Renal cortical epithelial cell (primary cell): ENCODE measurements around the gene PAM. TPM values are rescaled to one million over a fixed set of nuclear protein-coding genes. Genes with fewer than 3 reads are reported as not detected.

ENCODE experiments used
- DNase-seq: peaks from one replicate; pipeline ENCODE4 v3.0.0-alpha.2; 2011; ENCODE audit warnings: low read depth
- total RNA-seq: library from RNA; depleted of rRNA; stranded (reverse); fragments of >200 nt; gene quantifications from 2 replicates; pipeline ENCODE4 v1.2.3, GENCODE V29; 2014

The PAM gene
- total RNA-seq, 1 donor from 2014 or later: 963 TPM

DNA sequence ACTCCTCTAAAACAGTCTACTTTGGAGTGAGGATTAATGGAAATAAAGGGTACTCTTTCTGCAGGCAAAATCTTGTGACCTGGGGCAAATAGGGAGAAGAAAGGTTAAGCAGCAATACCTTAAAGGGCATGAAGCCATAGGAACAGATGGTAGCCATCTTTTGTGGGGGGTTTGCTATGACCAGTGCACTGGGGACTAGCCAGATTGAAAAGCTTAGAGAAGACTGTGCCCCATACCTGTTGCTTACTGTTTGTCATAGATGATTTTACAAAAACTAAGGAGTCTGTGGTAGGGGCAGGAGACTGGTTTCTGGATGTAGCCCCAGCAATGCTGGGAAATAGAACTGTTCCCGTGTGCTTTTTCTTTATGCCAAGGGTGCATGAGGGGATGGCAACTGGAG lies 58.6 kb downstream of the PAM start:
- DNase-seq: no peak

DNA sequence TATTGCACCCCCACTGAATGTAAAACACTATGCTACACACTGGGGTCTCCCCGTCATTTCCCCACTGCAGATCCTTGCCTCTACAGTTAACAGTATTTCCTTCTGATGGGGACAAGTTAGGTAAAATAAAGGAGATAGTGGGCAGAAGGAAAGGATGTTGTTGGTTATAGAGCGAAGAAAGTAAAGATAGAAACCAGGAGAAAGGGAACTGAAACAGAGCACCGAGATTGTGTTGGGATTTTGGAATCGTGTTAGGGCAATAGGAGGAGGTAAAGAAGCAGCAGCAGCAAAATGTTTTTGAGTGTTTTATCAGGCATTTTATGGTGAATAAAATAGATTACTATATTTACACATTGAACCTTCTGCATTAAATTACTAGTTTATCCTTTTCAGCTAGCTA lies 60.0 kb downstream of the PAM start:
- no peak for DNase-seq

DNA sequence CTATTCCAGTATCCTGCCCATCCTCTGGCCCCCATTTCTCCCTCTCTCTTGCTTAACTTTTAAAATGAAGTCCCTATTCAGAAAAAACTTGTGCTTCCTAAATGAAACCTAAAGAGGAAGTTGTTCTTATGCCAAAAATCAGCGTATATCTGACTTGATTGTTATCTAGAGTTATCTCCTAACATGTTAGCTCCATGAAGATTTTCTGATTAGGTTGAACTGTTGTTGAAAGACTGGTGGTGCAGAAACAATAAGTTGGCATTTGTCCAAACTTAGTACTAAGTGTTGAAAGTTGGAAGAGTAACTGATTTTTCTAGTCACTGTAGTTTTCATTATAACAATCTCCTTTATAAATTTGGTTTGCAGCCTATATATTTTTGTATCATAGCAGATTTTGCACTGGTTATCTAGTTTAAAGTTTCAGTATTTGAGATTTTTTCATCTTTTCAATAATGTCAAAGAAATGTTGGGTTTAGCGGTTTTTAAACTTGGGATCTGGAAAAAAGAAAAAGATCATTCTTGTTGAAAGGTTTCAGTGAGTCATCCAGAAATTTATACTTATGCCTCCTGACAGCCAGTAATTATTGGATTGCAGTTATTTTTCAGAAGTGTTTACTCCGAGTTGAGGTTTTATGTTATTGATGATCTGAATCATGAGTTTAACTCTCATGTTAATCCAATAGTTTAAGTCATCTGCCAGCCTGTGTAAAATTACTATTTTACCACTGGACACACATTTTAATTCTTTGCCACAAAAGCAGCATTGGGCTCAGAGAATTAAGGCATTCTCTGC lies 60.6 kb downstream of the PAM start:
- peak; percentile 60 for DNase-seq

DNA sequence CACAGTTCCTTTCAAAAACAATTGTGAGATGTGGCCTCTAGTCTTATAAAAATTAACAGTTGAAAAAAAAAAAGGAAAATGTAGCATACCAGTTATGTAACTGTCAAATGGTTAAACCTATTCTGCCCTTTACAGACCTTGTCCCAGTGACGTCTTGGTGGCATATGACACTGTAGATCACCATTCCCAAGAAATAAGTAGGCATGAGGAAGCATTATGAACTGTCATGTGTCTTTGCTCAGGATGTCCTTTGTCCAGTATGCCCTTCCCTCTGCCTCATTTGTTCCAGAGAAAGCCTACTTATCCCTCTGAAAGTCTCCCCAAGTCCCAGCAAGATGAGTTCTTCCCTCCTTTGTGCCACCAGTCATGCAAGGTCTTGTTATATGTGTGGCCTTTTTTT lies 63.2 kb downstream of the PAM start:
- no peak for DNase-seq

DNA sequence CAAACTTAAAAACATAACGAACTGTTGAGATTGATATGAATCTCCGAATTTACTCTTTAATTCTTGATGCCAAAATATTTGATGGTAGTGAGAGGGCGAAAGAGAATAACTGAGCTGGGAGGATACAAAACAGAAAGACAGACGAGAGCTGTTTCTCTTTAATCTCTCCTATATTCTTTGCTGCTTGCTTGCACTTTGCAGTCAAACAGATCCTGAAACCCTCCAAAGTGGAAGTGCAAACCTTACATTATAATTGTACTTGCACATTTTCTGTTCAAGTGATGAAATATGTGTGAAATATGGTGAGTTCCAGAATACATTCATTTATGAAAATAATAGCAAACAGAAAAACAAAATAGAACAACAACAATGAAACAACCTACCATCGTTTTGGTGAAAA lies 63.8 kb downstream of the PAM start:
- no peak for DNase-seq

DNA sequence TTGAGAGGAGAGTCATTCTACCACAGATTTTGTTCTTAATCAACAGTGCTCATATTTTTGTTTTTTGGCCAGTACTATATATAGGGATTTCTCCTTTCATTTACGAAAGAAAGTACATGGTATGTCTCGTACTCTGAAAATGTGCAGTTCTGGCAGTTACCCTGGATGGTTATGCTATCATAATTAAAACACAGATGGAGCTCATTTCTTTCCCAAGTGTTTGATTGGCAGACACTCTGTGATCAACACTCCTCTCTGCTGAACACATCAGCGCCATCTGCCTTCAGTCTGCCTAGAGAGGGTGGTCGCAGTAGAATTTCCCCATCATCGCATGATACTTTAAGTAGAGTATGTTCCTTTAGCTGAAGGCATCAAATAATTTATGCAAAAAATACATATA lies 64.5 kb downstream of the PAM start:
- no peak for DNase-seq

DNA sequence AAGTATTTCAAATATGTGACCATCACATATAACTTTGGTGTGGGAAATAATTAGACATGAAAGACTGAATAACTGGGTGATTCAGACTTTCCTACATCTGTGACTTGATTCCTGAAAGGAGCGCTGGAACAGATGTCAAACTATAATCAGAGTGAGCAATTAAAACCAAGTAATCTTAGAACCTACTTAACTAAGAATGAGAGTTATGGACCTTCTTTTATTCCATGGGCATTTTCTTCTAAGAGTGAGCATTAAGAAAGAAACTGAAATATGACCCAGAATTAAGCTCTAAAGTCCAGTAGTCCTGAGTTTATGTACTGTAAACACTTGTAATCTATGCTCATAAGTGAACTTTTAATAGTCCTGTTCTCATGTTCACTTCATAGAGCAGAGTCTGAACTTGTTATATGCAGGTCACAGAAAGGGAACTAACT lies 68.4 kb downstream of the PAM start:
- peak; percentile 96 for DNase-seq

DNA sequence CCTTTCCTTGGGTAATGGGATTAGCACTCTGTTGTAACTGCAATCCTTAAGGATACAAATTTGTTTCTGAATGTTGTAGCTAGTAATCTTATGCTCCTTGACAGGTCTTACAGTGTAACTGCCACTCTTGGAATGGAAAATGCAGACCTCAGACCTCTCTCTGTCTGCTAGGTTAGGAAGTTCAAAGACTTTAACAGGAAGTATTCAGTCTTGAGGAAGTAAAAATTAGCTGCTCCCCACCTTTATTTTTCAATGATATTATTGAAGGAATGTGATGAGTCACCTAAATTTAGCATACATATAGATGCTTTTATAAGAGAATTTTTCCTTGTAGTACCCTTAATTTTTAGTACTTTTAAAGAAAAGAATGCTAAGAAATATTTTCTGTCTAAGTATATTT lies 71.5 kb downstream of the PAM start:
- DNase-seq: peak; percentile 19

DNA sequence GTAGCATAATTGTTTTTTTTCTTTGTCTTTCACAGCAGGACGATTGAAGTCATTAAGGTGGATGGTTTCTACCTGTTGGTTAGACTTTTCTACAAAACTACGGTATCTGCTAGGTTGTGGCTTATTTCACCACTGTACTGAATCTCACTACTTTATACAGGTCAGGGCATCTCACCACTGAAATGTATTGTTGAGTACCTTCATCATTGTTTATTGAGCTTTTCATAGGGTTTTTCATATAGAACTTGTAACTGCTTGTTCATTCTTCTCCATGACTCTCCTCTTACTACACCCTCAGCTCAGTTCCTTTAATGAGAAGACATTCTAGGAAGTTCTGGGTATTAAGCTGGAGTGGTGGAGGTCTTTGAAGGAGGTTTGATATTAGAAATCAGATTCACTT lies 75.1 kb downstream of the PAM start:
- no peak for DNase-seq

DNA sequence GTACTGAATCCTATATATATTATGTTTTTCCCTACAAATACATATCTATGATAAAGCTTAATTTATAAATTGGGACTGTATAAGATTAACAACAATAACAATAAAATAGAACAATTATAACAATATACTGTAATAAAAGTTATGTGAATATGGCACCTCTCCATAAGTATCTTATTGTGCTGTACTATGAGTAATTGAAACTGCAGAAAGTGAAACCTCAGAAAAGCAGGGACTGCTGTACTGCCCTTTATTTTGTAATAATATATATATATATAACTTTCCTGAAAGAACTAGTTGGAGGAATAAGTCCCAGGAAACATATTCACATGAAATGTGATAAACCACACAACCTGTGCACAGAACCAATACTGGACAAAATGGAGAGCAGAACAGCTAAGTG lies 77.3 kb downstream of the PAM start:
- DNase-seq: no peak

DNA sequence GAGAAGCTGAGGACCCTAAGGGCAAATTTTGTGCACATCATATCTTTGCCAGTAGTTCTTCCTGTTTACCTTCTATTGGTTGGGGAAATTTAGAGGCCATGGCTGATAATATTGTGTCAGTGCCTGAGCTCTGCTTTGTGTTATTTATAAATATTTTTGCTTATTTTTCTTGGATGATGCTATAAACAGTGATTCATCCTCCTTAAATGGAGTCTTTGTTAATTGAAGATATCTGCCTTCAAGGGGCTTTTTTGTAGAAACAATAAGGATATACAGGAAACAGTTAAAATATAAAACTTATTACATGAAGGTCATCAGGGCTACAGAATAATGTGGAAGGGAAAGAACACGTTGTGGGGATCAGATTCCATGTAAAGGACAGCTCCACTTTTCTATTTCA lies 78.0 kb downstream of the PAM start:
- no peak for DNase-seq

DNA sequence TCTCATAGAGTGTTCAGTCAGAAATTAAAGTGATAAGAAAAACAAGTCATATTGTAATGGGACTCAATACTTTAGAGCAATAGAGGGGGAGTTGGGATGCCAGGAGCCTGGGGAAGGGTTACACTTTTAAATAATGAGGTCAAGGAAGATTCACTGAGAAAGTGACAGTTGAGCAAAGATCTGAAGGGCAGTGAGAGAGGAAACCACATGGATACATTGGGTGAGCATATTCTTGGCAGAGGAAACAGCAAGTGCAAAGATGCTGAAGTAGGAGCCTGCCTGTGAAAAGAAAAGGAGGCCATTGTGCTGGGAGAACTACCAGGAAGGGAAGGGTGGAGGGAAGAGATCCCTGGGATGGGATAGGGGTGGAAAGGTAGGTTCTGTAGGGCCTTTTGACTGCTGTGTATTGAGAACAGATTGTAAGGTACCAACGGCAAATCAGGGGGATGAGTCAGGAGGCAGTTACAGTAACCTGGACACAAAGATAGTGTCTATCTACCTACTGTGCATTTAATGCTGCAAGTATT lies 79.4 kb downstream of the PAM start:
- no peak for DNase-seq

DNA sequence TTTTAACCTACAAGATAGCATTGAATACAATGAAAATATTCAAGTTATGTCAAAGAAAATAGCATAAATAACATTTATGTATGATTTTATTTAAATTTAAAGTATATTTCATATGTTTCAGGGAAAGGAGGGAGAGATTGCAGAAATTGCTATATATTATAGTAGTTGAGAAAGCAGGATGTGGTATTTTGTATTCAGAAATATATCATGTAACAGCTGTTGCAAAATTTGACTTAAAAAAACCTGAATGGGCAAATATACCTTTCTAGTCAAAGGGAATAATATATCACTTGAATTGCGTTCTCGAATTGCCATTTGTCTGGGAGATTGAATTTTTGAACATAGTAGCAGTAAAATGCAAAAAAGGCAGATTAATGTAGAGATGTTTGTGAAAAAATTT lies 80.6 kb downstream of the PAM start:
- DNase-seq: no peak

DNA sequence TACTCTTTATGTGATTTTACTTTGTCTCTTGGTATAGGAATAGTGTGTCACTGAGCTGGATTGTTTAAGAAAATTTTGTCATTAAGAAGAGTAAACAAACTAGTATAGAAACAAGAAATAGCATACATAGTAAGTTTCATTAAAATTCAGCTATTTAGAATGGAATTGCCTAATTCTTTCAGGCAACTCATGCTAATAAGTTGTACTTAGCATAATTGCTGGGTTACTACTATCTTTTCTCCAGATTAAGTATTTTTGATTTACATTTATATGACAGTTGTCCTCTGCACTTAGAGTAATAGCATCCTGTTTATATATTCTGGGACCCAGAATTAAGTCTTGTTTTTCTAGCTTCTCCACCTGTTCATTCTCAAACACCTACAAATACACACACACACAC lies 85.9 kb downstream of the PAM start:
- DNase-seq: no peak

DNA sequence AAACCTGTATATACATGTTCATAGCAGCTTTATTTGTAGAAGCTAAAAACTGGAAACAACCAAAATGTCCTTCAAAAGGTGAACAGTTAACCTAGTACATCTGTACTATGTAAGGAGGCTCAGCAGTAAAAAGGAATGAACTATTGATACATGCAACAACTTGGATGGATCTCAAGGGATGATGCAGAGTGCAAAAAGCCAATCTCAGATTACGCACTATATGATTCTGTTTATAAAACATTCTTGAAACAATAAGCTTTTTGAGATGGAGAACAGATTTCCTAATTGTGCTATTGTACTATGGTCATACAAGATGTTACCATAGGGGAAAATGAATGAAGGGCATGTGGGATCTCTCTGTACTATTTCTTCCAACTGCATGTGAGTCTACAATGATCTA lies 88.9 kb downstream of the PAM start:
- DNase-seq: no peak

DNA sequence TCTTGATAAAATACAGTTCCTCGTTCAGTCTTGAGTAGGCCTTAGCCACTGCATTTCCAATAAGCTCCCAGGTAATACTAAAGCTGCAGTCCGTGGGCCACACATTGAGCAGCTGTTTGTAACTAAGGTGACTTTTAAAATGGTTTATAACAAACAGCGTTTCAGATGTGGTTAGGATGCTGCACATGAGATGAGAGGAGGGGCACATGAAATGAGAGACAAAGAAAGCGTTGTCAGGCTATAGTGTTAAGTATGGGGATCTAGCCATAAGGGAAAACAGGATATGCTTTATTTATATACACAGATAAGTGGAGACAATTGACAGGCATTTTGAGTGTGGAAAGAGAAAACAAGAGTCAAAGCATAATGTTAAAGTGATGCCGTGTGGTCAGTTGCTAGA lies 89.9 kb downstream of the PAM start:
- no peak for DNase-seq

DNA sequence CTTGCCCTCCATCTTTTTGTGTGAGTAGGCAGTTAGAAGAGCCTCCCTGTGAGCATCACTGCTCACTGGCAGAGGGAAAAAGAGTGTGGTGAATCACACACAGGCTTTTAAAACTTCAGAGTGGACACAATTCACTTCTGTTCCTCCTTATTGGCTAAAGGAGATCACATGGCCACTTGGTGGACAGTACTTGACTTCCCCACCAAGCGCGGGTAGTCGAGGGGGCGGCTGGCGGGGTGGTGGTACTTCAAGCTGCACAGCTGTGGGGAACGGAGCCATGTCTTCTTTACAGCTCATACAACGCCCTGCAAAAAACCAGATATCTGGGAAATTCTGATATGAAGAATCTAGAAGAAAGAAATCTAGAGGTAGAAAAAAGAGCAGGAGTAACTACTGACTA lies 95.4 kb downstream of the PAM start:
- no peak for DNase-seq

DNA sequence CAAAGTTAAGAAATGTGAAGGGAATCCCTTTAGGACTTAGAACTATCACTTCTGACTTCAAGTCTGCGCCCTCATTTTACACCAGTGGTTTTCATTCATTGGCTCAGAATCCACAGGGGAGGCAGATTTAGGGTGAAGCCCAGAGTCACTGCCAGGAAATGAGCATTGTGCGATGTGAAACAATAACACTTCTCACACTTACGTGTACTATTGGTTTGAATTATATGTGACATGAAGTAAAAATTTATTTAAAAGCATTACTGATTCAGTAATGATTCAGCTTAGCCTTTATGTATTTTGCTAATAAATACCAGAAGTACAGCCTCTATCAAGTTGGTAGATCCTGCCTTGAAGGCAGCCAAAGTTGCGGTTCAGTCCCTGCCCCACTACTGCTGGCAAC lies 98.6 kb downstream of the PAM start:
- no peak for DNase-seq

DNA sequence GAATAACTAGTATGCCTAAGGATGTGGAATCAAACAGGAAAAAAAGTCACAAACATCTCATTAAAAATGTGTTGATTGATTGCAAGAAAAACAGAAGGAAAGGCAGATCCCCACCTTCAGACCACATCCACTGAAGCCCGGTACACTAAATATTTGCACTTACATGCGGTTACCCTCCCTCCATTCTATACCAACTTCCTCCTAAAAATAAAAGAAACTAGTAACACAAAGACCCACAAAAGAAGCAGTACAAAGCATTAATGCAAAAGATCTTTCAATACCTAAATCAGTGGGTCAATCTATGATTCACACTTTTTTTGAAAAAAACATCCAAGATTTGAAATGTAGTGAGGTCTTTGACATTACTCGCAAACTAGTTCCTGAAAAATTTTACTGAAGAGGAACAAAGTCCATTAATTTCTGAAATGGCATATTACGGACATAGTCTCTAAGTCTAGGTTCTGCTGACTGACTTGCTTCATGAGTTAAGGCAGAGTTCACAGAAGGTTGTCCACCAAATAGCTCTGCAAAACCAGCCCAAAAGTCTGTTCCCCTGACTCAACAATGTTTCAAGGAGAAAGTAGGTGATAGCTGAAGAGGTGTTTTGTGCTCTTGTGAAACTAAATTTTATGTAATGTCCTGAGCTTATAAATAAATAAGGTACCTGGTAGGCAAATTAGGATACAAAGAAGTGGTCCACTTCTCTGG lies 100.7 kb downstream of the PAM start:
- DNase-seq: peak; percentile 18

DNA sequence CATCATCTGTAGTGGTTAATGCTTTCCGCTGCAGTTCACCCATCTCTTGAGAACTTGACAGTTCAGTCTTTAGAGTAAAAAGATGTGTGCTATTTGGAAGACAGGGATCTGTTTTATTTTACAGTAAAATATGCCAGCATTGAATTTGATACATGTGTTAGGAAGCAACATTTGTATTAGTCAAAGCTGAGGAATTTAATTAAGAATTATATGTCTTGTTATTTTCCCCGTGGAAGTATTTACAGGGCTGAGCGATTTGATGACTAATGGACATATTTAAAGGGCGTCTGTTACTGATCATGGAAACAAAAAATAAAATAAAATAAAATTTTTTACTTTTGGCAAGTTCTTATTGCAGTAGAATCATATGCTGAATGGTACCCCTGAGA lies 101.3 kb downstream of the PAM start:
- DNase-seq: peak; percentile 76

DNA sequence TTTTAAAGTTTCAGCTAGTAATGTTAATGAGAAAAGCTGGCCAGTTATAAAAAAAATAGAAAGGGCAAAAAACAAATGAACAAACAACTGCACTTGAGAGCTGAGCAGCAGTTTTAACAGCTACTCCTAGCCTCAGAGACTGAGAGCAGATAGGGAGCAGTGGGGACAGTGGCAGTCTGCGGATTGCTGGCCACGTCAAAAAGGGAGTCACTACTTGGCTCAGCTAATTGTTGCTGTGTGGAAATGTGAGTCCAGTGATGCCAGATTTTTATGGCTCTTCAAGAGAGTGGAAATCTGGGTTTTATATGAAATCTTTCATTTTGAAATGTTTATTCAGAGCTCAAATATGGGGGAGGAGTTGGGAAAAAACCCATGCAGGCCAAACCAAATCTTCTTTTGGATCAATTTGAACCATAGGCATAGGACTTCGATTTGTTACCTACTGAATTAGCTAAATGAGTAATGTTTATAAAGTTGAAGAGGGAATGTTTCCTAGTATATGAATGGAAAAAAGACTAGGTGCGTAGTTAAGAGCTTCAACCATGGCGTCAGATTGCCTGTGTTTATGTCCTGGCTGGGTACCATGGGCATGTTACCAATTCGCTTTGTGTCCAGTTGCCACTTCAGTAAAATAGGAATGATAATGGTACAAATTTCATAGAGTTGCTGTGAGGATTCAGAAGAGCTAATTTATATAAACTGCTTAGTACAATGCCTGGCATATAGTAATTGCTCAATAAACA lies 102.1 kb downstream of the PAM start:
- no peak for DNase-seq

DNA sequence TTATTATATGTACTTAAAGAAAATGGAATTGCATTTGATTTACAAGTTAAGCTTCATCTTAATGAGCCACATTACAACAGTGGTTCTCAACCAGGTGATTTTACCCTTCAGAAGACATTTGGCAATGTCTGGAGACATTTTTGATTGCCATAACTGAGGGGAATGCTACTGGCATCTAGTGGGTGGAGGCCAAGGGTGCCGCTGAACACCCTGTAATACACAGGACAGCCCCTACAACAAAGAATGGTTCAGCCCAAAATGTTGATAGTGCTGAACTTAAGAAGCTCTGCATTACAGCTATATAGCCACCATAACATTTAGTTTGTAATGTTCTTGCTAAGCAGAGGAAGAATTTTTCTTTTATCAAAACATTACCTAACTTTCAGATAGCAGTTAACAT lies 103.1 kb downstream of the PAM start:
- no peak for DNase-seq

DNA sequence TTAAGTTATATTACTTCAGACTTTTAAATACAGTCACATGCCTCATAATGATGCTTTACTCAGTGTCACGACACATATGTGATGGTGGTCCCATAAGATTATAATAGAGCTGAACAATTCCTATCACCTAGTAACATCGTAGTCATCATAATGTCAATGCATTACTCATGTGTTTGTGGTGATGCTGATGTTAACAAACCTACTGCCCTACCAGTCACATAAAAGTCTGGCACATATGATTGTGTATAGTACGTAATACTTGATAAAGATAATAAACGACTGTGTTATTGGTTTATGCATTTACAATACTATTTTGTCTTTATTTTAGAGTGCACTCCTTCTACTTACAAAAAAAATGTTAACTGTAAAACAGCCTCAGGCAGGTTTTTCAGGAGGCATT lies 103.7 kb downstream of the PAM start:
- peak; percentile 25 for DNase-seq
